Calu3 (cell line): Measurements from ENCODE around the gene PNP. TPM values are rescaled to one million over a fixed set of nuclear protein-coding genes. Genes with fewer than 3 reads are reported as not detected.
A peak's percentile ranks its signal among the peaks of the same experiment; 100 is the strongest.

Experiments used
- BruUV-seq: library from RNA; stranded (reverse); fragments of 400-500 nt; replicated peaks from 2 replicates; lab custom pipeline; 2021; lab: Mats Ljungman, UMichigan
- CTCF ChIA-PET: fragments of 300-600 bp; sonication (Branson Sonifier 250); formaldehyde crosslinking; loops from one replicate; lab custom pipeline; 2022; ENCODE audit warnings: antibody characterized with exemption; lab: Charles Lee
- DNase-seq: peaks from one replicate; pipeline ENCODE4 v3.0.0; 2022
- H3K27ac Mint-ChIP-seq: one replicate; pipeline ENCODE4 v1.8.0; 2022; ENCODE audit warnings: mixed read lengths; ENCODE audit not compliant: unreplicated experiment
- H3K27me3 Mint-ChIP-seq: one replicate; pipeline ENCODE4 v1.8.0; 2022; ENCODE audit warnings: mixed read lengths; ENCODE audit not compliant: unreplicated experiment
- H3K36me3 Mint-ChIP-seq: one replicate; pipeline ENCODE4 v1.8.0; 2022; ENCODE audit warnings: mild to moderate bottlenecking, moderate library complexity, mixed read lengths; ENCODE audit not compliant: insufficient read depth, unreplicated experiment
- H3K4me1 Mint-ChIP-seq: one replicate; pipeline ENCODE4 v1.8.0; 2022; ENCODE audit warnings: mild to moderate bottlenecking, low read depth, mixed read lengths; ENCODE audit not compliant: unreplicated experiment
- H3K4me3 Mint-ChIP-seq: one replicate; pipeline ENCODE4 v1.8.0; 2022; ENCODE audit warnings: mild to moderate bottlenecking, low read depth, moderate library complexity, mixed read lengths; ENCODE audit not compliant: unreplicated experiment
- H3K9me3 Mint-ChIP-seq: one replicate; pipeline ENCODE4 v1.8.0; 2022; ENCODE audit warnings: low read depth, mixed read lengths; ENCODE audit not compliant: unreplicated experiment
- intact Hi-C: fragments of 100-400 bp; cut with micrococcal nuclease; formaldehyde crosslinking; loops from one replicate; pipeline ENCODE4 v1.10.0; 2022; ENCODE audit not compliant: unreplicated experiment
- total RNA-seq: library from RNA; stranded (reverse); gene quantifications from 2 replicates; pipeline ENCODE4 v1.2.3, GENCODE V29; 2022
- TF ChIP-seq, protein P1 (sequence below): fragments of 200-600 bp; IDR thresholded peaks from one replicate; pipeline ENCODE4 v1.8.0; 2022; ENCODE audit warnings: antibody characterized with exemption; ENCODE audit not compliant: unreplicated experiment

PNP gene
- total RNA-seq, 1 experiment from 2014 or later: 81.3 TPM

GRCh38 chr14:20461225-20462141, 7.7 kb upstream of the PNP start, which contains the start of gene PIP4P1:
Gene PIP4P1 (minus strand): TSS chr14:20461434. CDS start chr14:20461325, 109 bp downstream.
- no TSS peak for BruUV-seq
- peak within 1 kb of the TSS; percentile 83 for H3K4me3 Mint-ChIP-seq
- CTCF ChIA-PET: interaction anchor here (0.9 to 1.6 kb wide), 4 partner anchors 46 to 152 kb away, joined by 3 to 9 read pairs (median 6); partner anchors contain the start of gene PARP2
- no peaks in the 10 kb centered on the region for H3K27me3 Mint-ChIP-seq
- peaks cover 19% of the 10 kb centered on the region for H3K4me1 Mint-ChIP-seq
- intact Hi-C loops: loop anchor here (2.0 kb wide), 1 partner anchor 43 kb away; no protein-coding TSS in a partner anchor
- peaks cover 37% of the 10 kb centered on the region for H3K36me3 Mint-ChIP-seq
- H3K27ac Mint-ChIP-seq: peak within 1 kb of the TSS; percentile 100
- DNase-seq: peak; percentile 98
- TF ChIP-seq, protein P1, sequence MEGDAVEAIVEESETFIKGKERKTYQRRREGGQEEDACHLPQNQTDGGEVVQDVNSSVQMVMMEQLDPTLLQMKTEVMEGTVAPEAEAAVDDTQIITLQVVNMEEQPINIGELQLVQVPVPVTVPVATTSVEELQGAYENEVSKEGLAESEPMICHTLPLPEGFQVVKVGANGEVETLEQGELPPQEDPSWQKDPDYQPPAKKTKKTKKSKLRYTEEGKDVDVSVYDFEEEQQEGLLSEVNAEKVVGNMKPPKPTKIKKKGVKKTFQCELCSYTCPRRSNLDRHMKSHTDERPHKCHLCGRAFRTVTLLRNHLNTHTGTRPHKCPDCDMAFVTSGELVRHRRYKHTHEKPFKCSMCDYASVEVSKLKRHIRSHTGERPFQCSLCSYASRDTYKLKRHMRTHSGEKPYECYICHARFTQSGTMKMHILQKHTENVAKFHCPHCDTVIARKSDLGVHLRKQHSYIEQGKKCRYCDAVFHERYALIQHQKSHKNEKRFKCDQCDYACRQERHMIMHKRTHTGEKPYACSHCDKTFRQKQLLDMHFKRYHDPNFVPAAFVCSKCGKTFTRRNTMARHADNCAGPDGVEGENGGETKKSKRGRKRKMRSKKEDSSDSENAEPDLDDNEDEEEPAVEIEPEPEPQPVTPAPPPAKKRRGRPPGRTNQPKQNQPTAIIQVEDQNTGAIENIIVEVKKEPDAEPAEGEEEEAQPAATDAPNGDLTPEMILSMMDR: no peak
- H3K9me3 Mint-ChIP-seq: no peaks in the 10 kb centered on the region

DNA sequence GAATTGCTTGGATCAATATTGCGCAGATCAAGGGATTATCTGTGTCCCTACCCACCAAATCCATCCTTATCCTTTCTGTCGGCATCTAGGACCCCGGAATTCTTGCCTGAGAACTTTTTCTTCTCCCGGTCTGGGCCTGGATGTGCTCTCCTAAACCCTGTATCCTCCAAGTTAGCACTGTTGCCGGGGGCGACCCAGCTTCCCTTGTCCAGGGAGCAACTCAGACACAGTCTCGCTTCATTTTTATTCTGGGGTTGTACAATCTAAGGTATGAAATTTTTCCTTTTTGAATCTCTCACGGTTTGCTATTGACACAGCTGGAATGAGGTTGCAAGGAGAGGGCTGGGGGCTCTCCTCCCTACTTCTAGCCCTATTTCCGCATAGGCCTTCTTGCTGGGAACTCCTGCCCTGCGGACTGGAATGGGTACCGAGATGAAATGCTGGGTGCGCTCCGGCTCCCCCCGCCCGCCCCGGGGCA, 403 bp upstream of the PNP start:
- peaks cover 27% of the 10 kb centered on the region for H3K4me1 Mint-ChIP-seq
- H3K9me3 Mint-ChIP-seq: no peaks in the 10 kb centered on the region
- H3K27me3 Mint-ChIP-seq: no peaks in the 10 kb centered on the region
- TF ChIP-seq, protein P1: no peak
- BruUV-seq: no TSS peak
- peak overlapping the region; percentile 97 for H3K27ac Mint-ChIP-seq
- peak; percentile 12 for DNase-seq
- peak overlapping the region; percentile 97 for H3K4me3 Mint-ChIP-seq
- CTCF ChIA-PET: no interaction called here
- intact Hi-C loops: loop anchor here (5.0 kb wide), 1 partner anchor 138 kb away; no protein-coding TSS in a partner anchor
- peaks cover 46% of the 10 kb centered on the region for H3K36me3 Mint-ChIP-seq

DNA sequence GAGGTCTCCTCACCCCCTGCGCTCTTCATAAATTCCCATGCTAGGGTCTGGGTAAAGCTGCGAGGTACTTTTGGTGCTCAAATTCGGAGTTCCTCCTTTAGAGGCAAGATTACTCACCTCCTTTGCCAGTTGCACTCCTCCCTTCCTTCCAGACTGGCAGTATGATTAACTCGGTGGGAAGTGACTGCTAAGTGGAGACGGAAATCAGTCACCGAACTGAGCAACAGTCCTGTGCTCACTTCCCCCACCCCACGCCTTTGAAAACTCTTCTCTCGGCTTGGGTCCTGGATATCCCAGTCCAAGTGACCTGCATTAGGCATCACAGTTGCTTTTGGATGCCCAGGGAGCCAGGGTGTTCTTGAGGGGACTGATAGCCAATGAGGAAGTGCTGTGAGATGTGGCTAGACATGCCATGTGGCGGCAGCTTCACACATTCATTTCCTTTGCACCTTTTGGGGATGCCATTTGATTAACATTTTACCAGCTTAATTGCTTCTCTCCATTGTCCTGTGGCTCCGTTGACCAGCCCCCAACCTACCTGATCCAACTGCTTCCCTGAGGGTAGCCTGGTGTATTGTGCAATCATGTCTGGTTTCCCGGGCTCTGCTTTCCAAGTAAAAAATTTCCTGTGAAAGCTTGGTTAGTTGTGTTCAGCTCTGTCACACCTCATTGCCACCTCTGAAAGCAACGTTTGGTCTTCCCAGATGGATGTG, 840 bp downstream of the PNP start:
- TF ChIP-seq, protein P1: no peak
- intact Hi-C loops: loop anchor here (5.0 kb wide), 2 partner anchors 62 to 137 kb away; no protein-coding TSS in a partner anchor
- DNase-seq: peak; percentile 32
- peak overlapping the region; percentile 97 for H3K27ac Mint-ChIP-seq
- peak overlapping the region; percentile 97 for H3K4me3 Mint-ChIP-seq
- CTCF ChIA-PET: interaction anchor here (0.9 to 1.0 kb wide), 2 partner anchors 15 to 54 kb away, joined by 3 to 4 read pairs; partner anchors contain the start of genes APEX1 and OSGEP
- peaks cover 27% of the 10 kb centered on the region for H3K4me1 Mint-ChIP-seq
- no TSS peak for BruUV-seq
- H3K36me3 Mint-ChIP-seq: peaks cover 59% of the 10 kb centered on the region
- H3K9me3 Mint-ChIP-seq: no peaks in the 10 kb centered on the region
- H3K27me3 Mint-ChIP-seq: no peaks in the 10 kb centered on the region

- CTCF ChIA-PET: no interaction called here
- BruUV-seq: no TSS peak
- H3K36me3 Mint-ChIP-seq: peaks cover 64% of the 10 kb centered on the region
- H3K27me3 Mint-ChIP-seq: no peaks in the 10 kb centered on the region
- H3K4me1 Mint-ChIP-seq: peaks cover 27% of the 10 kb centered on the region
- TF ChIP-seq, protein P1: no peak
- H3K9me3 Mint-ChIP-seq: no peaks in the 10 kb centered on the region
- H3K27ac Mint-ChIP-seq: peak overlapping the region; percentile 97
- no peak for DNase-seq
- intact Hi-C loops: loop anchor here (5.0 kb wide), 1 partner anchor 62 kb away; no protein-coding TSS in a partner anchor
- H3K4me3 Mint-ChIP-seq: peak overlapping the region; percentile 97
These were observed 1.3 kb downstream of the PNP start for GRCh38 chr14:20470603-20470901.
